ENCODE measurements around the gene DPEP2. TPM values are rescaled to one million over a fixed set of nuclear protein-coding genes. Genes with fewer than 3 reads are reported as not detected.
A peak's percentile ranks its signal among the peaks of the same experiment; 100 is the strongest.
"Not testable (repeated sequence)": the region's sequence is repeated elsewhere in the genome, so short reads cannot be mapped to it uniquely, and the experiment has no call there.

The DPEP2 gene
- total and polyA plus RNA-seq, 10 of the 15 experiments (the other 5 are each of a cell fraction or from before 2014, with no cell fraction given), result 0.04 to 4.0 (median 2.1) TPM

GRCh38 chr16:67937713-67938112 lies 61.6 kb downstream of the DPEP2 start:
- POLR2A ChIA-PET, result interaction anchor here (0.5 to 3.4 kb wide), 8 partner anchors 9 to 449 kb away, joined by 3 to 16 read pairs (median 4); partner anchors contain the start of gene SLC12A4
- RAD21 ChIA-PET (ENCODE audit: unreplicated experiment), result not testable (repeated sequence)

More at GRCh38 chr16:67937713-67938112, 61.6 kb downstream of the DPEP2 start:
- Histone ChIP-seq H3K27ac (ENCODE audit: control insufficient read depth, insufficient read depth) (0 out of 2 replicates have a peak overlapping the region, but pooled peaks have one; percentile 98), H3K79me2 (ENCODE audit: control insufficient read depth, insufficient read depth, low read length) (peaks cover 31% of the 10 kb centered on the region), H3K36me3 (ENCODE audit: control insufficient read depth in 2 of 2, insufficient read depth in 2 of 2, low read length in 1 of 2) (peaks cover 16 to 17% of the 10 kb centered on the region in 2 experiments), H3K4me1 (ENCODE audit: control insufficient read depth, insufficient read depth, low read length) (peaks cover 12% of the 10 kb centered on the region), H3K4me3 (peak overlapping the region; percentile 89; the same call in 1 of the 2 replicates), H3K4me2 (ENCODE audit: control insufficient read depth, insufficient read depth) (peak overlapping the region; percentile 82)
- intact Hi-C loops (cut with micrococcal nuclease; ENCODE audit: unreplicated experiment), result loop anchor here (2.0 to 5.0 kb wide), 2 partner anchors 91 to 105 kb away; partner anchors contain the start of genes CENPT and NUTF2
- BruUV-seq (replicated peaks); H3K9me3 ChIP-seq (replicated peaks; ENCODE audit: control insufficient read depth, insufficient read depth, low read length); ATAC-seq; in situ Hi-C loops (cut with MboI); H2AFZ ChIP-seq (ENCODE audit: control insufficient read depth, low read depth, low read length); DNase-seq (ENCODE audit: low read depth, low spot score); H3K27me3 ChIP-seq (replicated peaks in 1 of 2; ENCODE audit: control insufficient read depth in 2 of 2, insufficient read depth in 2 of 2, low read length in 1 of 2); FAIRE-seq; H4K20me1 ChIP-seq (ENCODE audit: control insufficient read depth, insufficient read depth); H3K9ac ChIP-seq (ENCODE audit: control insufficient read depth, insufficient read depth, low read length): not testable (repeated sequence)
- ChIA-PET CTCF (interaction anchor here (1.1 to 2.6 kb wide), 3 partner anchors 28 to 84 kb away, joined by 3 to 9 read pairs (median 4); partner anchors contain the start of gene NRN1L), SMC1A (ENCODE audit: uncharacterized antibody, unreplicated experiment) (interaction anchor here (0.6 kb wide), 1 partner anchor 89 kb away, joined by 3 read pairs; no protein-coding TSS in a partner anchor)
- WGBS (ENCODE audit: insufficient coverage, insufficient replicate concordance, low lambda C conversion rate, missing lambda C conversion rate), result 96% methylated on average over 4 of the region's 5 CpGs

Small RNA genes within 50 kb of the gene (small RNA-seq; reads per million reads assigned to genes)
- not detected for gene RNU6-359P

Other genes starting within 250 kb of the DPEP2 start
Only the 7 nearest of the 19 such genes appear.
- gene PSMB10, start 62.6 kb downstream of the DPEP2 start, total RNA-seq (2014; rRNA removed), result 254 and 295 TPM in 2 replicates
- gene PSMB10, start 62.6 kb downstream of the DPEP2 start, total RNA-seq (2014; rRNA removed; fragmentation: Illumina TruSeq; extraction: Trizol), result 97.2 and 108 TPM in 2 replicates
- 203 and 207 TPM in 2 replicates for gene PSMB10, start 62.6 kb downstream of the DPEP2 start, total RNA-seq (2021)
- 32.0 and 70.6 TPM in 2 replicates for gene PSMB10, start 62.6 kb downstream of the DPEP2 start, polyA plus RNA-seq (2011; rRNA removed)
- gene PSMB10, start 62.6 kb downstream of the DPEP2 start, polyA plus RNA-seq (2014; fragmentation: Illumina TruSeq; extraction: Trizol), result 2.8 and 24.1 TPM in 2 replicates
- 10 to 100 TPM; 27.4 to 80.8 TPM for gene PSMB10, start 62.6 kb downstream of the DPEP2 start, polyA plus RNA-seq (2014; fragmentation: Nextera tagmentation; extraction: Ambion mirVana)
- gene PSMB10, start 62.6 kb downstream of the DPEP2 start, polyA plus RNA-seq (2014; rRNA removed), result 193 and 227 TPM in 2 replicates
- gene PSMB10, start 62.6 kb downstream of the DPEP2 start, polyA plus RNA-seq (2016; fragmentation: Nextera tagmentation; extraction: Ambion mirVana), result 100 to 1,000 TPM; 266 to 308 TPM
- gene LCAT, start 55.4 kb downstream of the DPEP2 start, total RNA-seq (2014; rRNA removed), result 3.8 and 5.2 TPM in 2 replicates
- gene LCAT, start 55.4 kb downstream of the DPEP2 start, total RNA-seq (2014; rRNA removed; fragmentation: Illumina TruSeq; extraction: Trizol), result 2.3 and 3.1 TPM in 2 replicates
- 8.2 and 11.7 TPM in 2 replicates for gene LCAT, start 55.4 kb downstream of the DPEP2 start, total RNA-seq (2021)
- 1.2 and 2.6 TPM in 2 replicates for gene LCAT, start 55.4 kb downstream of the DPEP2 start, polyA plus RNA-seq (2011; rRNA removed)
- gene LCAT, start 55.4 kb downstream of the DPEP2 start, polyA plus RNA-seq (2014; fragmentation: Illumina TruSeq; extraction: Trizol), result 0.92 and 3.4 TPM in 2 replicates
- under 1 TPM; 0.61 to 0.71 TPM for gene LCAT, start 55.4 kb downstream of the DPEP2 start, polyA plus RNA-seq (2014; fragmentation: Nextera tagmentation; extraction: Ambion mirVana)
- 6.5 and 11.7 TPM in 2 replicates for gene LCAT, start 55.4 kb downstream of the DPEP2 start, polyA plus RNA-seq (2014; rRNA removed)
- 1 to 10 TPM; 3.3 TPM for gene LCAT, start 55.4 kb downstream of the DPEP2 start, polyA plus RNA-seq (2016; fragmentation: Nextera tagmentation; extraction: Ambion mirVana)
- 13.7 and 14.5 TPM in 2 replicates for gene SLC12A4, start 30.8 kb downstream of the DPEP2 start, total RNA-seq (2014; rRNA removed)
- gene SLC12A4, start 30.8 kb downstream of the DPEP2 start, total RNA-seq (2014; rRNA removed; fragmentation: Illumina TruSeq; extraction: Trizol), result 9.2 and 11.3 TPM in 2 replicates
- gene SLC12A4, start 30.8 kb downstream of the DPEP2 start, total RNA-seq (2021), result 33.9 and 39.9 TPM in 2 replicates
- 6.8 and 14.0 TPM in 2 replicates for gene SLC12A4, start 30.8 kb downstream of the DPEP2 start, polyA plus RNA-seq (2011; rRNA removed)
- 11.5 and 14.0 TPM in 2 replicates for gene SLC12A4, start 30.8 kb downstream of the DPEP2 start, polyA plus RNA-seq (2014; fragmentation: Illumina TruSeq; extraction: Trizol)
- gene SLC12A4, start 30.8 kb downstream of the DPEP2 start, polyA plus RNA-seq (2014; fragmentation: Nextera tagmentation; extraction: Ambion mirVana), result 1 to 10 TPM in 1 of 2 experiments, under 1 TPM in 1; 0.95 to 1.7 TPM
- 17.5 and 18.7 TPM in 2 replicates for gene SLC12A4, start 30.8 kb downstream of the DPEP2 start, polyA plus RNA-seq (2014; rRNA removed)
- 10 to 100 TPM; 18.6 to 18.7 TPM for gene SLC12A4, start 30.8 kb downstream of the DPEP2 start, polyA plus RNA-seq (2016; fragmentation: Nextera tagmentation; extraction: Ambion mirVana)
- 0.11 TPM in 1 of 2 replicates, not detected in the other for gene DPEP3, start 19.0 kb downstream of the DPEP2 start, total RNA-seq (2014; rRNA removed)
- gene DPEP3, start 19.0 kb downstream of the DPEP2 start, total RNA-seq (2014; rRNA removed; fragmentation: Illumina TruSeq; extraction: Trizol), result not detected in 2 replicates
- gene DPEP3, start 19.0 kb downstream of the DPEP2 start, total RNA-seq (2021), result not detected in 2 replicates
- not detected in 2 replicates for gene DPEP3, start 19.0 kb downstream of the DPEP2 start, polyA plus RNA-seq (2011; rRNA removed)
- gene DPEP3, start 19.0 kb downstream of the DPEP2 start, polyA plus RNA-seq (2014; fragmentation: Illumina TruSeq; extraction: Trizol), result not detected in 2 replicates
- gene DPEP3, start 19.0 kb downstream of the DPEP2 start, polyA plus RNA-seq (2014; fragmentation: Nextera tagmentation; extraction: Ambion mirVana), result not detected
- gene DPEP3, start 19.0 kb downstream of the DPEP2 start, polyA plus RNA-seq (2014; rRNA removed), result not detected in 2 replicates
- not detected for gene DPEP3, start 19.0 kb downstream of the DPEP2 start, polyA plus RNA-seq (2016; fragmentation: Nextera tagmentation; extraction: Ambion mirVana)
- gene DPEP2NB, start 16.4 kb upstream of the DPEP2 start, total RNA-seq (2014; rRNA removed), result not detected in 2 replicates
- gene DPEP2NB, start 16.4 kb upstream of the DPEP2 start, total RNA-seq (2014; rRNA removed; fragmentation: Illumina TruSeq; extraction: Trizol), result not detected in 2 replicates
- gene DPEP2NB, start 16.4 kb upstream of the DPEP2 start, total RNA-seq (2021), result not detected in 2 replicates
- gene DPEP2NB, start 16.4 kb upstream of the DPEP2 start, polyA plus RNA-seq (2011; rRNA removed), result not detected in 2 replicates
- gene DPEP2NB, start 16.4 kb upstream of the DPEP2 start, polyA plus RNA-seq (2014; fragmentation: Illumina TruSeq; extraction: Trizol), result not detected in 2 replicates
- gene DPEP2NB, start 16.4 kb upstream of the DPEP2 start, polyA plus RNA-seq (2014; fragmentation: Nextera tagmentation; extraction: Ambion mirVana), result not detected
- gene DPEP2NB, start 16.4 kb upstream of the DPEP2 start, polyA plus RNA-seq (2014; rRNA removed), result not detected in 2 replicates
- not detected for gene DPEP2NB, start 16.4 kb upstream of the DPEP2 start, polyA plus RNA-seq (2016; fragmentation: Nextera tagmentation; extraction: Ambion mirVana)
- 20.1 and 24.1 TPM in 2 replicates for gene DDX28, start 23.7 kb upstream of the DPEP2 start, total RNA-seq (2014; rRNA removed)
- gene DDX28, start 23.7 kb upstream of the DPEP2 start, total RNA-seq (2014; rRNA removed; fragmentation: Illumina TruSeq; extraction: Trizol), result 14.8 and 15.8 TPM in 2 replicates
- 25.4 and 25.5 TPM in 2 replicates for gene DDX28, start 23.7 kb upstream of the DPEP2 start, total RNA-seq (2021)
- 10.3 and 15.3 TPM in 2 replicates for gene DDX28, start 23.7 kb upstream of the DPEP2 start, polyA plus RNA-seq (2011; rRNA removed)
- gene DDX28, start 23.7 kb upstream of the DPEP2 start, polyA plus RNA-seq (2014; fragmentation: Illumina TruSeq; extraction: Trizol), result 14.3 and 14.5 TPM in 2 replicates
- gene DDX28, start 23.7 kb upstream of the DPEP2 start, polyA plus RNA-seq (2014; fragmentation: Nextera tagmentation; extraction: Ambion mirVana), result 1 to 10 TPM; 3.6 to 7.2 TPM
- gene DDX28, start 23.7 kb upstream of the DPEP2 start, polyA plus RNA-seq (2014; rRNA removed), result 29.3 and 32.3 TPM in 2 replicates
- 10 to 100 TPM; 34.1 to 40.4 TPM for gene DDX28, start 23.7 kb upstream of the DPEP2 start, polyA plus RNA-seq (2016; fragmentation: Nextera tagmentation; extraction: Ambion mirVana)
- 28.7 and 33.5 TPM in 2 replicates for gene DUS2, start 23.8 kb upstream of the DPEP2 start, total RNA-seq (2014; rRNA removed)
- 25.8 and 26.4 TPM in 2 replicates for gene DUS2, start 23.8 kb upstream of the DPEP2 start, total RNA-seq (2014; rRNA removed; fragmentation: Illumina TruSeq; extraction: Trizol)
- gene DUS2, start 23.8 kb upstream of the DPEP2 start, total RNA-seq (2021), result 25.2 and 28.1 TPM in 2 replicates
- 12.4 and 17.9 TPM in 2 replicates for gene DUS2, start 23.8 kb upstream of the DPEP2 start, polyA plus RNA-seq (2011; rRNA removed)
- gene DUS2, start 23.8 kb upstream of the DPEP2 start, polyA plus RNA-seq (2014; fragmentation: Illumina TruSeq; extraction: Trizol), result 18.9 and 24.6 TPM in 2 replicates
- 1 to 10 TPM; 4.8 to 7.8 TPM for gene DUS2, start 23.8 kb upstream of the DPEP2 start, polyA plus RNA-seq (2014; fragmentation: Nextera tagmentation; extraction: Ambion mirVana)
- gene DUS2, start 23.8 kb upstream of the DPEP2 start, polyA plus RNA-seq (2014; rRNA removed), result 21.7 and 23.0 TPM in 2 replicates
- 10 to 100 TPM; 28.9 to 32.3 TPM for gene DUS2, start 23.8 kb upstream of the DPEP2 start, polyA plus RNA-seq (2016; fragmentation: Nextera tagmentation; extraction: Ambion mirVana)

Measured in GM12878 (cell line).